ENCODE measurements around the gene JPH2. TPM values are rescaled to one million over a fixed set of nuclear protein-coding genes. Genes with fewer than 3 reads are reported as not detected.
A peak's percentile ranks its signal among the peaks of the same experiment; 100 is the strongest.

Gene JPH2
- total and polyA plus RNA-seq, 9 donors, result 0.48 to 27.4 (median 3.0) TPM

DNA sequence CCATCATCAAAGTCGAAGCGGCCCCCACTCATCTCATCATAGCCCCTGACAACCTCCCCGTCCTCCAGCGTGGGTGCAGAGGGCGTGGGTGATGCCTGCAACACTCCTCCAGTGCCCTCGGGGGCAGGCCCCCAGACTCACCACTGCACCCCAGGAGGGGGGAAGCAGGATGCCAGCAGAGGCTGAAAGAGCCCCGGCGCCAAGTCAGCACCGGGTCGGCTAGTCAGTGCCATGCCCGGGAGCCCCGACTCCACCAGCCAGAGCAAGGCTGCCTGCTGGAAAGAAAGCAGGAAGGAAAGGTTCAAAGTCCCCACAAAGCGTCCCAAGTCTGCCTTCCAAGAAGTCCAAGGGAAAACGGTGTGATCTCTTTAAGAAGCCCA, 324 bp downstream of the JPH2 start:
- Histone ChIP-seq H3K27ac (no peak overlapping the region), H3K9me3 (no peaks in the 10 kb centered on the region), H3K4me3 (peak overlapping the region; percentile 44), H3K27me3 (no peaks in the 10 kb centered on the region), H3K36me3 (no peaks in the 10 kb centered on the region), H3K4me1 (ENCODE audit: insufficient read depth) (peaks cover 2% of the 10 kb centered on the region)
- DNase-seq, result no peak
- WGBS, 3 donors, result 8 to 12% (median 8%) methylated on average over 13 to 14 of the region's 14 CpGs
- TF ChIP-seq, protein P1, sequence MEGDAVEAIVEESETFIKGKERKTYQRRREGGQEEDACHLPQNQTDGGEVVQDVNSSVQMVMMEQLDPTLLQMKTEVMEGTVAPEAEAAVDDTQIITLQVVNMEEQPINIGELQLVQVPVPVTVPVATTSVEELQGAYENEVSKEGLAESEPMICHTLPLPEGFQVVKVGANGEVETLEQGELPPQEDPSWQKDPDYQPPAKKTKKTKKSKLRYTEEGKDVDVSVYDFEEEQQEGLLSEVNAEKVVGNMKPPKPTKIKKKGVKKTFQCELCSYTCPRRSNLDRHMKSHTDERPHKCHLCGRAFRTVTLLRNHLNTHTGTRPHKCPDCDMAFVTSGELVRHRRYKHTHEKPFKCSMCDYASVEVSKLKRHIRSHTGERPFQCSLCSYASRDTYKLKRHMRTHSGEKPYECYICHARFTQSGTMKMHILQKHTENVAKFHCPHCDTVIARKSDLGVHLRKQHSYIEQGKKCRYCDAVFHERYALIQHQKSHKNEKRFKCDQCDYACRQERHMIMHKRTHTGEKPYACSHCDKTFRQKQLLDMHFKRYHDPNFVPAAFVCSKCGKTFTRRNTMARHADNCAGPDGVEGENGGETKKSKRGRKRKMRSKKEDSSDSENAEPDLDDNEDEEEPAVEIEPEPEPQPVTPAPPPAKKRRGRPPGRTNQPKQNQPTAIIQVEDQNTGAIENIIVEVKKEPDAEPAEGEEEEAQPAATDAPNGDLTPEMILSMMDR (IDR thresholded peaks at IDR 0.05), result no peak
- intact Hi-C loops (cut with DNase I), result loop anchor here (5.0 to 10.0 kb wide), 4 partner anchors 34 to 72 kb away; no protein-coding TSS in a partner anchor

DNA sequence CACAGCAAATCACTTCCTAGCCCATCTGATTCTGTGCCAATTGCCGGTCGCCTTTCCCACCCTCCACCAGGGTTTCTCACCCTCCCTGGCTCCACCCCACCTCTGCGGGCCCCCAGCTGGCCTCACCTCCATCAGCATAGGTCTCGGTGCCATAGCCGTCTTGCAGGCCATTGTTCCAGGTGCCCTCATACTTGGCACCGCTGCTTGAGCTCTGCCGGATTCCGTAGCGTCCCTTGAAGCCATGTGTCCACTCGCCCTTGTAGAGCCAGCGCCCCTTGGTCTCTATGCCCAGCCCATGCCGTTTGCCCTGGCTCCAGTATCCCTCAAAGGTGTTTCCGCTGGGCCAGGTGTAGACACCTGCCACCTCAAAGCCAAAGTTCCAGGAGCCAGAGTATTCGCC, 787 bp downstream of the JPH2 start:
- Histone ChIP-seq H3K36me3 (no peaks in the 10 kb centered on the region), H3K9me3 (no peaks in the 10 kb centered on the region), H3K4me1 (ENCODE audit: insufficient read depth) (peaks cover 2% of the 10 kb centered on the region), H3K27ac (no peak overlapping the region), H3K27me3 (no peaks in the 10 kb centered on the region), H3K4me3 (peak overlapping the region; percentile 44)
- TF ChIP-seq, protein P1 (IDR thresholded peaks at IDR 0.05), result no peak
- TF ChIP-seq POLR2A (IDR thresholded peaks at IDR 0.05), result no peak
- TF ChIP-seq EP300 (IDR thresholded peaks at IDR 0.05), result no peak
- no peak for DNase-seq
- WGBS, 3 donors, result 81 to 84% (median 84%) methylated on average over 14 of the region's 14 CpGs
- intact Hi-C loops (cut with DNase I), result loop anchor here (5.0 to 10.0 kb wide), 4 partner anchors 34 to 71 kb away; no protein-coding TSS in a partner anchor

DNA sequence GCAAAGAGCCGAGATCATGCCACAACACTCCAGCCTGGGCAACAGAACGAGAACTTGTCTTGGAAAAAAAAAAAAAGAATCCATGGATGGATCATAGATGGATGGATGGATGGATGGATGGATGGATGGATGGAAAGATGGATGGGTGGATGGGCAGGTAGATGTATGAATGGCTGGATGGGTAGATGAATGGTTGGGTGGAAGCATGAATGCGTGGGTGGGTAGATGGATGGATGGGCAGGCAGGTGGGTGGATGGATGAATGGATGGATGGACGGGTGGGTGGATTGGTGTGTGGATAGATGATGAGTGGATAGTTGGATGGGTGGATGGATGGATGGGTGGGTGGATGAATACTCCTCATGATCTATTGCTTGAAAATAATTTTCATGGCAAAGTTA, 1.4 kb downstream of the JPH2 start:
- H3K27ac ChIP-seq, result no peak overlapping the region
- H3K27me3 ChIP-seq, result no peaks in the 10 kb centered on the region
- no peaks in the 10 kb centered on the region for H3K36me3 ChIP-seq
- 84 to 95% (median 90%) methylated on average over 4 of the region's 4 CpGs for WGBS, 3 donors
- H3K9me3 ChIP-seq, result no peaks in the 10 kb centered on the region
- no peak for TF ChIP-seq POLR2A (IDR thresholded peaks at IDR 0.05)
- no peak for TF ChIP-seq EP300 (IDR thresholded peaks at IDR 0.05)
- TF ChIP-seq, protein P1 (IDR thresholded peaks at IDR 0.05), result no peak
- DNase-seq, result no peak
- intact Hi-C loops (cut with DNase I), result loop anchor here (5.0 to 10.0 kb wide), 4 partner anchors 33 to 71 kb away; no protein-coding TSS in a partner anchor
- H3K4me3 ChIP-seq, result peak overlapping the region; percentile 44
- H3K4me1 ChIP-seq (ENCODE audit: insufficient read depth), result peaks cover 2% of the 10 kb centered on the region

DNA sequence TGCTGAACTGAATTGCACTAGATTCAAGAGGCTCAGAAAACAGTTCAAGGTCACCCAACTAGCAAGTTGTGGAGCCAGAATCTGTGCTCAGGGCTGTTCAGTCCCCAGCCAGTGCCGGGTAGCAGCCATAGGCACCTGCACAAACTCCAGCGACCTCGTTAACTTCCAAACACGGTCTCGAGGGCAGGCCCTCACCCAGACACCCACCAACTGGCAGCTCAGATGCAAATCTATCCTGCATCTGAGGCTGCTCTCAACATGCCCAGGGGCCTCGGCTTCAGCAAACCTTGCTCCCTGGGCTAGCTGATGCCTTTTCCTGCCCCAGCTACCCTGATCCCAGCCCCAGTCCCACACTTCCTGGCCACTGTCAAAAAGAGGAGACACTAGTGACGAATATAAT, 3.7 kb downstream of the JPH2 start:
- Histone ChIP-seq H3K36me3 (no peaks in the 10 kb centered on the region), H3K9me3 (no peaks in the 10 kb centered on the region), H3K27ac (no peak overlapping the region), H3K4me1 (ENCODE audit: insufficient read depth) (peaks cover 2% of the 10 kb centered on the region), H3K4me3 (peak overlapping the region; percentile 44), H3K27me3 (no peaks in the 10 kb centered on the region)
- no peak for DNase-seq
- WGBS, 3 donors, result 61 to 68% (median 68%) methylated on average over 7 of the region's 7 CpGs
- TF ChIP-seq, protein P1 (IDR thresholded peaks at IDR 0.05), result no peak
- TF ChIP-seq EP300 (IDR thresholded peaks at IDR 0.05) (no peak), POLR2A (IDR thresholded peaks at IDR 0.05) (no peak)
- intact Hi-C loops (cut with DNase I), result loop anchor here in 1 of 4 donors (10.0 kb wide), 1 partner anchor 68 kb away; no protein-coding TSS in a partner anchor
